Activated CD8-positive, alpha-beta memory T cell treated with anti-CD3 and anti-CD28 coated beads, Interleukin-2, amount 50 U/mL, for 4 hours (primary cell): ENCODE results near the gene MCTP1.

ENCODE experiments used
- DNase-seq: peaks from one replicate; pipeline ENCODE4 v3.0.0-alpha.2; 2020

Gene MCTP1

GRCh38 chr5:94748212-94748611 is 536.7 kb downstream of the MCTP1 start:
- no peak for DNase-seq

GRCh38 chr5:94747371-94747770 is 537.5 kb downstream of the MCTP1 start:
- DNase-seq, result no peak

- no peak for DNase-seq
These were observed 538.2 kb downstream of the MCTP1 start for GRCh38 chr5:94746731-94747124.

GRCh38 chr5:94745786-94746730 is 538.8 kb downstream of the MCTP1 start:
- DNase-seq, result no peak

GRCh38 chr5:94744906-94745305 is 540.0 kb downstream of the MCTP1 start:
- no peak for DNase-seq

GRCh38 chr5:94742852-94743251 is 542.0 kb downstream of the MCTP1 start:
- DNase-seq, result no peak

GRCh38 chr5:94740286-94740685 is 544.6 kb downstream of the MCTP1 start:
- DNase-seq, result no peak

- no peak for DNase-seq
These were observed 548.4 kb downstream of the MCTP1 start for GRCh38 chr5:94736498-94736897.

GRCh38 chr5:94731471-94731870 is 553.4 kb downstream of the MCTP1 start:
- DNase-seq, result no peak

GRCh38 chr5:94725142-94725541 is 559.8 kb downstream of the MCTP1 start:
- no peak for DNase-seq

GRCh38 chr5:94715768-94716167 is 569.1 kb downstream of the MCTP1 start:
- no peak for DNase-seq

- no peak for DNase-seq
These were observed 573.1 kb downstream of the MCTP1 start for GRCh38 chr5:94711785-94712184.

- DNase-seq, result no peak
These were observed 575.6 kb downstream of the MCTP1 start for GRCh38 chr5:94709277-94709676.

GRCh38 chr5:94707359-94707758 is 577.5 kb downstream of the MCTP1 start:
- DNase-seq, result no peak

- no peak for DNase-seq
These were observed 579.5 kb downstream of the MCTP1 start for GRCh38 chr5:94705427-94705826.

GRCh38 chr5:94702729-94703128 is 582.2 kb downstream of the MCTP1 start:
- no peak for DNase-seq

- no peak for DNase-seq
These were observed 584.3 kb downstream of the MCTP1 start for GRCh38 chr5:94700592-94700991.

- DNase-seq, result no peak
These were observed 585.3 kb downstream of the MCTP1 start for GRCh38 chr5:94699562-94699961.

GRCh38 chr5:94698197-94698596 is 586.7 kb downstream of the MCTP1 start:
- DNase-seq, result no peak

GRCh38 chr5:94694671-94695070 is 590.2 kb downstream of the MCTP1 start:
- no peak for DNase-seq

- no peak for DNase-seq
These were observed 591.0 kb downstream of the MCTP1 start for GRCh38 chr5:94693845-94694370.

- no peak for DNase-seq
These were observed 591.7 kb downstream of the MCTP1 start for GRCh38 chr5:94693043-94693822.

GRCh38 chr5:94692581-94692980 is 592.3 kb downstream of the MCTP1 start:
- no peak for DNase-seq

GRCh38 chr5:94691949-94692348 is 592.9 kb downstream of the MCTP1 start:
- DNase-seq, result no peak
